Epithelial cell of proximal tubule (primary cell): ENCODE measurements around the gene HDAC9. TPM values are rescaled to one million over a fixed set of nuclear protein-coding genes. Genes with fewer than 3 reads are reported as not detected.
A peak's percentile ranks its signal among the peaks of the same experiment; 100 is the strongest.

Experiments used
- DNase-seq: peaks from one replicate; pipeline ENCODE4 v3.0.0-alpha.2; 2011; ENCODE audit warnings: low read depth
- H3K4me3 ChIP-seq: 2 replicates; pipeline ENCODE4 v1.5.1; 2011; ENCODE audit warnings: low read depth, mild to moderate bottlenecking, low read length
- CTCF ChIP-seq: conservative IDR thresholded peaks from 2 replicates; pipeline ENCODE4 v1.5.1; 2012; ENCODE audit warnings: low read depth, mild to moderate bottlenecking, low read length
- total RNA-seq: library from RNA; depleted of rRNA; stranded (reverse); fragments of >200 nt; gene quantifications from 2 replicates; pipeline ENCODE4 v1.2.3, GENCODE V29; 2015

Gene HDAC9
- total RNA-seq, 1 donor from 2014 or later, result 35.5 TPM

GRCh38 chr7:18509481-18509880 lies 13.9 kb downstream of the HDAC9 start:
- peak overlapping the region; percentile 61 for H3K4me3 ChIP-seq
- TF ChIP-seq CTCF, result no peak
- no peak for DNase-seq

- peak overlapping the region; percentile 61 for H3K4me3 ChIP-seq
- no peak for TF ChIP-seq CTCF
- DNase-seq, result no peak
Measured at GRCh38 chr7:18511351-18512140, 16.0 kb downstream of the HDAC9 start.

DNA sequence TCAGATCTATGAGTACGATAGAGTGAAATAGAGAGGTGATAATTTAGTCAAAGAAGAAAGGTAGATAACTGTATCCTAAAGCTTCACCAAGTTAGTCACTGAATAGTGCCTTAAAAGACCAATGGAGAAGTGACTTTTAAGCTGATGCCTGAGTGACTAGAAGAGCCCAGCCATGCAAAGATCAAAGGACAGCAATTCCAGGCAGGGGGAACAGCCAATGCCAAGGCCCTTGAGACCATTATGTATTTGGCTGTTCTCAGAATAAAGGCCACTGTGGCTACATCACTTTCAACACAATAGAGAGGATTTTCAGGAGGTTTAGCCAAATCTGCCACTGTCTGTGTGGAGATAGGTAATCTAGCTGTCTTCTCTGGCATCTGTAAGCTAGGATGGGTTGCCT lies 17.8 kb downstream of the HDAC9 start:
- no peak for TF ChIP-seq CTCF
- DNase-seq, result no peak
- no peak overlapping the region for H3K4me3 ChIP-seq

- no peak overlapping the region for H3K4me3 ChIP-seq
- no peak for DNase-seq
- TF ChIP-seq CTCF, result no peak
Measured at GRCh38 chr7:18515067-18515466, 19.5 kb downstream of the HDAC9 start.

- H3K4me3 ChIP-seq, result no peak overlapping the region
- TF ChIP-seq CTCF, result no peak
- no peak for DNase-seq
Measured at GRCh38 chr7:18517646-18518045, 22.1 kb downstream of the HDAC9 start.

DNA sequence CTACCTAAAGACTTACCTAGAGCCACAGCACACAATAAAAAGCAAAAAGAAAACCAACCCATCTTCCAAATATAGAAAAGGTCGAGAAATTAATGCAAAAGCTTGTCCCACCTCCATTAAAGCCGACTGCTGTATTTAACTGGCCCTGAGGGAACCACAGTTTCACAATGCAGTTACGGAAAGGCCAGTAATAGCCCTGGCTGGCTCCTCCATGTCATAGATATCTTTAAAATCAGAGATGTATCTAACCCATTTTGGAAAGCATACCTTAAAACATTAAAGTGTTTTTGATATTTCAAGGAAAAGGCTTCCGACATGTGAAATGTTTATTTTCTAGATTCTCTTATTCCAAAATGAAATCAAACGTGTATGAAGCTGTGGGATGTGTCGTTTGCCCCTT lies 23.0 kb downstream of the HDAC9 start:
- TF ChIP-seq CTCF, result no peak
- H3K4me3 ChIP-seq, result no peak overlapping the region
- DNase-seq, result no peak

GRCh38 chr7:18520450-18521235 lies 25.1 kb downstream of the HDAC9 start:
- no peak for DNase-seq
- TF ChIP-seq CTCF, result no peak
- no peak overlapping the region for H3K4me3 ChIP-seq
